ENCODE measurements around the gene AFAP1L1.

Gene AFAP1L1

DNA sequence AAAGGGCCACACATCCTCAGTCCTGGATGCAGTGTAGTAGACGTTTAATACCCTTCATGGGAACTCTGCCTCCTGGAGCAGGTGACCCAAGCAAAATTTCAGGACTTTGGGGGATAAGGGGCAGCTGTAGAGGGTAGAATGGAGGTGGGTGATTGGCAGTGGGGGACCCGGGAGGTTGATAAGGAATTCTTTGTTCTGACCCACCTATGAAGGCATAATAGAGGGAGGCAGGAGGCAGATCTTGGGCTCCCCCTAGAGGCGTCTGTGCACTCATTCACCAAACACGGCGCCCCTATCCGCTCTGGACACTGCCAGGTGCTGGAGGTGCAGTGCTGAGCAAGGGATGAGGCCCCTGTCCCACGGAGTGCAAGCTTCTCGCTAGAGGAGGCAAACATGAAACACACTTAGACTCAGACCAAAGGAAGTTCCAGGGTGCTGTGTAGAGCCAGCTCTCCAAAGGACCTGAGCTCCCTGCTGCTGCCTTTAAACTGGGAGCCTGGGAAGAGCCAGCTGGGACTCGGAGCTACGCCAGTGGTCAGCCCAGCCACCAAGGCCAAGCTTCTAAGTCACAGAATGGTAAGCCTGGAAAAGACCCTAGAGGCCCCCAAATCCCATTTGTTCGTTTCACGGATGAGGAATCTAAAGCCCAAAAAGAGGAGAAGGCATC is 99.8 kb downstream of the AFAP1L1 start:
- Mint-ChIP-seq H3K27me3 (ENCODE audit: low read depth, poor library complexity) (peaks cover 6% of the 10 kb centered on the region), H3K36me3 (ENCODE audit: low read depth) (peaks cover 4% of the 10 kb centered on the region), H3K9me3 (no peaks in the 10 kb centered on the region), H3K4me1 (peaks cover 22% of the 10 kb centered on the region), H3K4me3 (no peak overlapping the region), H3K27ac (no peak overlapping the region)
- TF ChIP-seq, protein P1, sequence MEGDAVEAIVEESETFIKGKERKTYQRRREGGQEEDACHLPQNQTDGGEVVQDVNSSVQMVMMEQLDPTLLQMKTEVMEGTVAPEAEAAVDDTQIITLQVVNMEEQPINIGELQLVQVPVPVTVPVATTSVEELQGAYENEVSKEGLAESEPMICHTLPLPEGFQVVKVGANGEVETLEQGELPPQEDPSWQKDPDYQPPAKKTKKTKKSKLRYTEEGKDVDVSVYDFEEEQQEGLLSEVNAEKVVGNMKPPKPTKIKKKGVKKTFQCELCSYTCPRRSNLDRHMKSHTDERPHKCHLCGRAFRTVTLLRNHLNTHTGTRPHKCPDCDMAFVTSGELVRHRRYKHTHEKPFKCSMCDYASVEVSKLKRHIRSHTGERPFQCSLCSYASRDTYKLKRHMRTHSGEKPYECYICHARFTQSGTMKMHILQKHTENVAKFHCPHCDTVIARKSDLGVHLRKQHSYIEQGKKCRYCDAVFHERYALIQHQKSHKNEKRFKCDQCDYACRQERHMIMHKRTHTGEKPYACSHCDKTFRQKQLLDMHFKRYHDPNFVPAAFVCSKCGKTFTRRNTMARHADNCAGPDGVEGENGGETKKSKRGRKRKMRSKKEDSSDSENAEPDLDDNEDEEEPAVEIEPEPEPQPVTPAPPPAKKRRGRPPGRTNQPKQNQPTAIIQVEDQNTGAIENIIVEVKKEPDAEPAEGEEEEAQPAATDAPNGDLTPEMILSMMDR (IDR thresholded peaks at IDR 0.05), result peak; percentile 72
- peak; percentile 69 for DNase-seq

DNA sequence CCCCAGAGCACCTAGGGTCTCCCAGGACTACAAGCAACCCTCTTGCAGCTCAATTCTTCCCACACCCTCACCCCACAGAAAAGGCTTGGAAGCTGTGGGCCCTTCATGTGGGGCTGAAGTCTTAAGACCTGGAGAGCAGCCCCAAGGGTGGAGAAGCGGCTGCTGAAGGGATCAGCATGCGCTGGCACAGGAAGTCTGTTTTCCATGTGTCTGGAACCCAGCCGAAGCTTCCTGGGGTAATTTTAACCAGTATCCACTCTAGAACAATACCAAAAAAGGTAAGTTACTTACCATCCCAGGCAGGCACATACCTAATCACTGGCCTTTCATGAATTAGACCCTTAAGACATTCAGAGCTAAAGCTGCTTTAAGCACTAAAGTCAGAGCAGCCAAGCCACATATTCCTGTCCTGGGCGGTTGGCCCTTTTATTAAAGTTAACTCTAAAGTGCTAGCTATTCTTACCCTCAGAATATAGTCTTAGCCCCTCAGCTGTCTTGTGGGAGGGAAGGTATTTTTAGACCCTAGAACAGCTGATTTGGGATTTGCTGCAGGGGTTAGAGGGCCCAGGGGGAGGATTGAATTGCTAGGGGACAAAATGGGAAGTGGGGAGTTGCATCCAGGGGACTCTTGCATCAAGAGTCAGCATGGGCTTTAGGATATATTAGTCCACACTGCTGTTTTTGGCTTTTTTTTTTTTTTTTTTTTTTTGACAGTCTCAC is 100.6 kb downstream of the AFAP1L1 start:
- no peaks in the 10 kb centered on the region for H3K9me3 Mint-ChIP-seq
- no peak for DNase-seq
- TF ChIP-seq, protein P1 (IDR thresholded peaks at IDR 0.05), result no peak
- peaks cover 6% of the 10 kb centered on the region for H3K27me3 Mint-ChIP-seq (ENCODE audit: low read depth, poor library complexity)
- H3K4me1 Mint-ChIP-seq, result peaks cover 16% of the 10 kb centered on the region
- H3K36me3 Mint-ChIP-seq (ENCODE audit: low read depth), result peaks cover 4% of the 10 kb centered on the region
- no peak overlapping the region for H3K4me3 Mint-ChIP-seq
- peak overlapping the region; percentile 15 for H3K27ac Mint-ChIP-seq

DNA sequence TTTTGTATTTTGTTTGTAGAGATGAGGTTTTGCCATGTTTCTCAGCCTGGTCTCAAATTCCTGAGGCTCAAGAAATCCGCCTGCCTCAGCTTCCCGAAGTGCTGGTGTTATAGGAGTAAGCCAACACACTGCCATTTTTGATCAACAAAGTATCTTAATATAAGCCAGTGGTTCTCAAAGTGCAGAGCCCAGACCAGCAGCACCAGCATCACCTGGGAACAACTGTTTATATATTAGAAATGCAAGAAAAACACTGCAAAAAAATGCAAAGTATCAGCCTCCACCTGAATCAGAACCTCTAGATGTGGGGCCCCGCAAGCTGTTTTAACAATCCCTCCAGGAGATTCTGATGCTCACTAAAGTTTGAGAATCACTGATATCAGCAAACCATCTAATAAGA is 101.3 kb downstream of the AFAP1L1 start:
- H3K4me3 Mint-ChIP-seq, result no peak overlapping the region
- peaks cover 6% of the 10 kb centered on the region for H3K27me3 Mint-ChIP-seq (ENCODE audit: low read depth, poor library complexity)
- no peak overlapping the region for H3K27ac Mint-ChIP-seq

DNA sequence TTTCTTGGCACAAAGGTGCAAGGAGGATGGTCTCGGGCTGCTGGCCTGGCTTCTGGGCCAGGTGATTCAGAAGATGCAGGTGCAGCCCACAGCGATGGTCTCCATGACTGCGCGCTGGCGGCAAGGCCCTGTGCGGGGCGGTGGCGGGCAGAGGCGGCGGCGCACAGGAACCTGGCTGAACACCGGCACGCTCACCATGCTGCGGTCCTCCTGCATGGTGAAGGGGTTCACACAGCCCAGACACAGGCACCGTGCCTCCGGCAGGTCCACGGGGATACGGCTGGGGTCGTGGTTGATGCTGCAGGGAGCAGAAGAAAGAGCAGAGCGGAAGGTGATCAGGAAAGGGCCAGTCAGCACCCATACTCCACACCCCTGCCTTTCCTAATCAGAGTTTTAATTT is 102.6 kb downstream of the AFAP1L1 start:
- no peak overlapping the region for H3K4me3 Mint-ChIP-seq
- peak overlapping the region; percentile 61 for H3K27ac Mint-ChIP-seq
- TF ChIP-seq, protein P1 (IDR thresholded peaks at IDR 0.05), result no peak
- H3K9me3 Mint-ChIP-seq, result no peaks in the 10 kb centered on the region
- H3K36me3 Mint-ChIP-seq (ENCODE audit: low read depth), result no peaks in the 10 kb centered on the region
- DNase-seq, result no peak
- peaks cover 18% of the 10 kb centered on the region for H3K4me1 Mint-ChIP-seq
- H3K27me3 Mint-ChIP-seq (ENCODE audit: low read depth, poor library complexity), result peaks cover 6% of the 10 kb centered on the region

More for the DNA sequence above, 101.3 kb downstream of the AFAP1L1 start:
- H3K36me3 Mint-ChIP-seq (ENCODE audit: low read depth), result peaks cover 4% of the 10 kb centered on the region
- no peaks in the 10 kb centered on the region for H3K9me3 Mint-ChIP-seq
- peaks cover 10% of the 10 kb centered on the region for H3K4me1 Mint-ChIP-seq
- TF ChIP-seq, protein P1 (IDR thresholded peaks at IDR 0.05), result no peak
- no peak for DNase-seq

DNA sequence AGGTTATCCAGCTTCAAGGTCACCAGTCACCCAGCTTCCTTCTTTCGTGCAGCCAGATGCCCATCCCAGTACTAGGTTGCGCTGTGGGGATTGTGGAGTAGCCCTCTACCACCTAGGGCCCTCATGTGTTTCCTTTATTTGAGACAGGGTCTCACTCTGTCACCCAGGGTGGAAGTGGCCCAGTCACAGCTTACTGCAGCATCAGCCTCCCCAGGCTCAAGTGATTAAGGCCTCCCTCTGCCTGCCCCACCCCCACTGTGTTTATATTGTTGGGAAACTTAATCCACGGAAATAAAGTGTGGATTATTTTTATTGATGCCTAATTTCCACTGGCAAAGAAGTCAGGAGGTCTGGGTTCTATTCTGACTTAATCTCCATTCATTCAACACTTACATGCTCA is 103.1 kb downstream of the AFAP1L1 start:
- Mint-ChIP-seq H3K9me3 (no peaks in the 10 kb centered on the region), H3K27me3 (ENCODE audit: low read depth, poor library complexity) (peaks cover 6% of the 10 kb centered on the region), H3K4me1 (peaks cover 18% of the 10 kb centered on the region), H3K36me3 (ENCODE audit: low read depth) (no peaks in the 10 kb centered on the region), H3K4me3 (no peak overlapping the region), H3K27ac (no peak overlapping the region)
- no peak for DNase-seq
- TF ChIP-seq, protein P1 (IDR thresholded peaks at IDR 0.05), result no peak

Data from nephron progenitor cell (in vitro differentiated cells).